HEK293 (cell line): ENCODE results near the gene STEAP2.

Experiments used
- CTCF ChIA-PET: fragments of 350-600 bp; formaldehyde crosslinking; extraction: SDS; loops from one replicate; lab custom pipeline; 2021; ENCODE audit warnings: antibody characterized with exemption; lab: Yijun Ruan, JAX
- POLR2A ChIA-PET: fragments of 300-600 bp; formaldehyde crosslinking; extraction: SDS; loops from one replicate; lab custom pipeline; 2020; ENCODE audit warnings: antibody characterized with exemption, inconsistent platforms; lab: Yijun Ruan, JAX
- H3K27ac ChIP-seq: fragments of 200-500 bp; sonication (Bioruptor generic); 2 replicates; pipeline ENCODE4 v1.5.1; 2014; ENCODE audit warnings: low read depth, low read length, control low read depth, inconsistent platforms; ENCODE audit errors: extremely low read depth
- H3K36me3 ChIP-seq, 2 experiments: fragments of 200-500 bp in 1 of 2; sonication (Bioruptor generic) in 1 of 2; 1 replicate in 1 of 2; 2 replicates in 1 of 2; pipeline ENCODE4 v1.5.1; 2014 to 2017; ENCODE audit warnings: inconsistent platforms in 2 of 2, low read length in 2 of 2; ENCODE audit not compliant: control insufficient read depth in 2 of 2, insufficient read depth in 1 of 2
- H3K4me1 ChIP-seq: fragments of 200-500 bp; sonication (Bioruptor generic); 2 replicates; pipeline ENCODE4 v1.5.1; 2014; ENCODE audit warnings: mild to moderate bottlenecking, low read length, inconsistent platforms; ENCODE audit not compliant: control insufficient read depth, insufficient read depth
- H3K4me3 ChIP-seq: 2 replicates; pipeline ENCODE4 v1.5.1; 2011; ENCODE audit warnings: low read depth, mild to moderate bottlenecking, control low read depth, low read length, moderate library complexity
- H3K9me3 ChIP-seq: fragments of 200-500 bp; sonication (Bioruptor generic); 2 replicates; pipeline ENCODE4 v1.5.1; 2014; ENCODE audit warnings: low read depth, low read length, inconsistent platforms; ENCODE audit not compliant: control insufficient read depth, insufficient read depth
- FEZF1 ChIP-seq: fragments of 450-650 bp; formaldehyde crosslinking; IDR thresholded peaks from 2 replicates; pipeline ENCODE4 v1.5.1; 2016; ENCODE audit warnings: missing biosample characterization, missing genetic modification characterization
- SCRT1 ChIP-seq: fragments of 450-650 bp; formaldehyde crosslinking; IDR thresholded peaks from 2 replicates; pipeline ENCODE4 v1.5.1; 2016; ENCODE audit warnings: missing biosample characterization, missing genetic modification characterization, borderline replicate concordance
- SCRT2 ChIP-seq: fragments of 450-650 bp; formaldehyde crosslinking; IDR thresholded peaks from 2 replicates; pipeline ENCODE4 v1.5.1; 2016; ENCODE audit warnings: missing biosample characterization, missing genetic modification characterization
- SETDB1 ChIP-seq: IDR thresholded peaks from one replicate; pipeline ENCODE4 v1.6.1; 2017; ENCODE audit warnings: mild to moderate bottlenecking, low read length, moderate library complexity, mixed read lengths; ENCODE audit not compliant: insufficient read length
- ZBTB1 ChIP-seq: fragments of 450-650 bp; formaldehyde crosslinking; IDR thresholded peaks from 2 replicates; pipeline ENCODE4 v1.5.1; 2016; ENCODE audit warnings: missing biosample characterization, missing genetic modification characterization
- ZBTB8A ChIP-seq: fragments of 450-650 bp; formaldehyde crosslinking; IDR thresholded peaks from 2 replicates; pipeline ENCODE4 v1.5.1; 2016; ENCODE audit warnings: missing biosample characterization, missing genetic modification characterization
- ZNF169 ChIP-seq: fragments of 450-650 bp; formaldehyde crosslinking; IDR thresholded peaks from 2 replicates; pipeline ENCODE4 v1.5.1; 2016; ENCODE audit warnings: missing biosample characterization, missing genetic modification characterization
- ZNF24 ChIP-seq: fragments of 450-650 bp; formaldehyde crosslinking; IDR thresholded peaks from 2 replicates; pipeline ENCODE4 v1.5.1; 2016; ENCODE audit warnings: missing biosample characterization, missing genetic modification characterization
- ZNF274 ChIP-seq, 2 experiments: fragments of 200-500 bp in 1 of 2; fragments of 450-650 bp in 1 of 2; sonication (Bioruptor generic) in 1 of 2; formaldehyde crosslinking in 1 of 2; IDR thresholded peaks; 2 replicates each; pipeline versions ENCODE4 v1.5.1 to v1.6.1; 2014 to 2016; ENCODE audit warnings: borderline replicate concordance in 1 of 2, inconsistent platforms in 1 of 2, low read length in 1 of 2, missing biosample characterization in 1 of 2, missing genetic modification characterization in 1 of 2
- ZNF335 ChIP-seq: fragments of 450-650 bp; formaldehyde crosslinking; conservative IDR thresholded peaks from 2 replicates; pipeline ENCODE4 v1.5.1; 2016; ENCODE audit warnings: missing biosample characterization, missing genetic modification characterization
- ZNF391 ChIP-seq: fragments of 450-650 bp; formaldehyde crosslinking; IDR thresholded peaks from 2 replicates; pipeline ENCODE4 v1.5.1; 2016; ENCODE audit warnings: low read depth, missing biosample characterization, missing genetic modification characterization, borderline replicate concordance
- ZNF404 ChIP-seq: fragments of 450-650 bp; formaldehyde crosslinking; IDR thresholded peaks from 2 replicates; pipeline ENCODE4 v1.5.1; 2017; ENCODE audit warnings: missing biosample characterization, missing genetic modification characterization
- ZNF416 ChIP-seq: fragments of 450-650 bp; formaldehyde crosslinking; IDR thresholded peaks from 2 replicates; pipeline ENCODE4 v1.5.1; 2016; ENCODE audit warnings: missing biosample characterization, missing genetic modification characterization
- ZNF433 ChIP-seq: fragments of 450-650 bp; formaldehyde crosslinking; IDR thresholded peaks from 2 replicates; pipeline ENCODE4 v1.5.1; 2016; ENCODE audit warnings: missing biosample characterization, missing genetic modification characterization, low read depth
- ZNF48 ChIP-seq: fragments of 450-650 bp; formaldehyde crosslinking; IDR thresholded peaks from 2 replicates; pipeline ENCODE4 v1.5.1; 2016; ENCODE audit warnings: missing biosample characterization, missing genetic modification characterization
- ZNF514 ChIP-seq: fragments of 450-650 bp; formaldehyde crosslinking; IDR thresholded peaks from 2 replicates; pipeline ENCODE4 v1.5.1; 2016; ENCODE audit warnings: missing biosample characterization, missing genetic modification characterization
- ZNF549 ChIP-seq: fragments of 450-650 bp; IDR thresholded peaks from 2 replicates; pipeline ENCODE4 v1.5.1; 2018; ENCODE audit warnings: missing biosample characterization, missing genetic modification characterization, mild to moderate bottlenecking, inconsistent platforms, moderate library complexity
- ZNF785 ChIP-seq: fragments of 450-650 bp; formaldehyde crosslinking; IDR thresholded peaks from 2 replicates; pipeline ENCODE4 v1.5.1; 2016; ENCODE audit warnings: missing biosample characterization, missing genetic modification characterization
- ZNF837 ChIP-seq: fragments of 450-650 bp; formaldehyde crosslinking; IDR thresholded peaks from 2 replicates; pipeline ENCODE4 v1.5.1; 2016; ENCODE audit warnings: missing biosample characterization, missing genetic modification characterization
- TF ChIP-seq, protein P1 (sequence below): fragments of 450-650 bp; IDR thresholded peaks from 2 replicates; pipeline ENCODE4 v1.5.1; 2018; ENCODE audit warnings: missing biosample characterization, mild to moderate bottlenecking, missing genetic modification characterization
- TF ChIP-seq, protein P2 (sequence below): fragments of 450-650 bp; formaldehyde crosslinking; IDR thresholded peaks from 2 replicates; pipeline ENCODE4 v1.5.1; 2017; ENCODE audit warnings: missing biosample characterization, missing genetic modification characterization
- TF ChIP-seq, protein P3 (sequence below): fragments of 450-650 bp; formaldehyde crosslinking; IDR thresholded peaks from 2 replicates; pipeline ENCODE4 v1.5.1; 2016; ENCODE audit warnings: missing biosample characterization, missing genetic modification characterization
- TF ChIP-seq, protein P4 (sequence below): fragments of 450-650 bp; formaldehyde crosslinking; optimal IDR thresholded peaks from 2 replicates; pipeline ENCODE3; 2016; ENCODE audit warnings: missing biosample characterization, mild to moderate bottlenecking, missing genetic modification characterization
- TF ChIP-seq, protein P5 (sequence below): fragments of 450-650 bp; formaldehyde crosslinking; IDR thresholded peaks from 2 replicates; pipeline ENCODE4 v1.5.1; 2016; ENCODE audit warnings: missing biosample characterization, missing genetic modification characterization

Gene STEAP2

DNA sequence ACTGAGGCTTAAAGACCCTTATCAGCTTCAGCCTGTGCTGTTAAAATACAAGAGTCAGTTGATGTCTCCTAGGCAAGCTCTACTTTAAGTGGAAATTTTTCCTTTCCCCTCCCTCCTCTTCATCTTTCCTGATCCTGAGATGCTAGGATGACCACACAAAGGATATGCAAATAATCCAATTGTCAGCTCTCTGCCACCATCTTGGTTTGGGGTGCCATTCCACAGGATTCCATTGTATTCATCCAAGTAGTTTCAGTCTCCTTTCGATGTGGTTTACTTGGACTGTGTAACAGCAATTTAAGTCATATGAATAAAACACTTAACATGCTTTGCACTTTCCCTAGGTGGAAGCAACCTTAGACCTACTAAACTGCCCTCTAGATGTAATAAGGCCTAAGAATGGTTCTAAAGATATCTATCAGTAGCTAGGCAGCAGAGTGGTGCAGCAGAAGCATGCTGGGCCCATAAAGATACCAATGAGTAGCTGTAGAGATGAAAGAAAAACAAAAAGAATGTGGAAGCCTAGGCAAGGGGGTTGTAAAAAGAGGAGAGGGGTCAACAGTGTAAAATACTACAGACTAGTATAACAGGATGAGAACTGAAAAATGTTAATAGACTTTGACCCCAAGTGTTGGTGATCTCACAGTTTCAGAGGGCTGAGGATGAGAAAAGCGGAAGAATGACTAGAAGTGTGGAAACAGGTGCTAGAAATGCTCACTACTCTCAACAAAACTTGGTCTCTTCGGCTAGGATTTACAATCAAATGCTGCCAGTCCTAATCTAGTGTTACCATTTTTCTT, 31.0 kb downstream of the STEAP2 start:
- H3K4me3 ChIP-seq = no peak overlapping the region
- no peak overlapping the region for H3K27ac ChIP-seq
- TF ChIP-seq ZNF837 (no peak), ZNF549 (tag by site-specific recombination) (peak; percentile 68), FEZF1 (tag by site-specific recombination) (peak; percentile 50), ZNF514 (tag by site-specific recombination) (no peak), ZNF274 (IDR thresholded peaks at IDR 0.05; ENCODE audit: low read length) (no peak), ZNF274 (tag by site-specific recombination; IDR thresholded peaks at IDR 0.05; ENCODE audit: borderline replicate concordance) (no peak), ZBTB8A (no peak)
- TF ChIP-seq, protein P1, sequence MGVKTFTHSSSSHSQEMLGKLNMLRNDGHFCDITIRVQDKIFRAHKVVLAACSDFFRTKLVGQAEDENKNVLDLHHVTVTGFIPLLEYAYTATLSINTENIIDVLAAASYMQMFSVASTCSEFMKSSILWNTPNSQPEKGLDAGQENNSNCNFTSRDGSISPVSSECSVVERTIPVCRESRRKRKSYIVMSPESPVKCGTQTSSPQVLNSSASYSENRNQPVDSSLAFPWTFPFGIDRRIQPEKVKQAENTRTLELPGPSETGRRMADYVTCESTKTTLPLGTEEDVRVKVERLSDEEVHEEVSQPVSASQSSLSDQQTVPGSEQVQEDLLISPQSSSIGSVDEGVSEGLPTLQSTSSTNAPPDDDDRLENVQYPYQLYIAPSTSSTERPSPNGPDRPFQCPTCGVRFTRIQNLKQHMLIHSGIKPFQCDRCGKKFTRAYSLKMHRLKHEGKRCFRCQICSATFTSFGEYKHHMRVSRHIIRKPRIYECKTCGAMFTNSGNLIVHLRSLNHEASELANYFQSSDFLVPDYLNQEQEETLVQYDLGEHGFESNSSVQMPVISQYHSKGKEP (tag by site-specific recombination) = 0 out of 2 replicates have a peak, but pooled peaks have one; percentile 9
- TF ChIP-seq, protein P2, sequence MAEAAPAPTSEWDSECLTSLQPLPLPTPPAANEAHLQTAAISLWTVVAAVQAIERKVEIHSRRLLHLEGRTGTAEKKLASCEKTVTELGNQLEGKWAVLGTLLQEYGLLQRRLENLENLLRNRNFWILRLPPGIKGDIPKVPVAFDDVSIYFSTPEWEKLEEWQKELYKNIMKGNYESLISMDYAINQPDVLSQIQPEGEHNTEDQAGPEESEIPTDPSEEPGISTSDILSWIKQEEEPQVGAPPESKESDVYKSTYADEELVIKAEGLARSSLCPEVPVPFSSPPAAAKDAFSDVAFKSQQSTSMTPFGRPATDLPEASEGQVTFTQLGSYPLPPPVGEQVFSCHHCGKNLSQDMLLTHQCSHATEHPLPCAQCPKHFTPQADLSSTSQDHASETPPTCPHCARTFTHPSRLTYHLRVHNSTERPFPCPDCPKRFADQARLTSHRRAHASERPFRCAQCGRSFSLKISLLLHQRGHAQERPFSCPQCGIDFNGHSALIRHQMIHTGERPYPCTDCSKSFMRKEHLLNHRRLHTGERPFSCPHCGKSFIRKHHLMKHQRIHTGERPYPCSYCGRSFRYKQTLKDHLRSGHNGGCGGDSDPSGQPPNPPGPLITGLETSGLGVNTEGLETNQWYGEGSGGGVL = no peak
- TF ChIP-seq, all 188 proteins: peak for 3
- CTCF ChIA-PET = interaction anchor here (0.6 kb wide), 2 partner anchors 21 to 29 kb away, joined by 3 to 4 read pairs; no protein-coding TSS in a partner anchor
- Histone ChIP-seq H3K4me1 (no peaks in the 10 kb centered on the region), H3K9me3 (no peaks in the 10 kb centered on the region), H3K36me3 (no peaks in the 10 kb centered on the region)
- POLR2A ChIA-PET = no interaction called here

DNA sequence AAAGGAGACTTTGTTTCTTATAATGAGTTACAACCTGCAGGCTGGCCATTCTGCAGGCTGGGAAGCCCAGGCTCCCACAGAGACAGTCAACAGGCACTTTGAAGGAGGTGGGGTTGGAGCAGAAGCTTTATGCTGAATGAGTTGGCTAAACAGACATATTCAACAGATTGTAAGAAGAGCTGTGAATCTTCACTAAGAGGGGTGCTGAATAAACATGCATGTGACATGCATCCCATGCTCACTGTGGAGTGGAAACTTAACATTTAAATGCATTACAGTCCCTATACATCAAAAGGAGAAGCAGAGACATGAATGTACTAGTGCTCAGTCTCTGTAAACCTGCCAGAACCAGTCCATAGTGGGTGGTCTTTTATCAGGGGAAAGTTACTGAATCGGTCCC, 32.0 kb downstream of the STEAP2 start:
- H3K36me3 ChIP-seq = no peaks in the 10 kb centered on the region
- POLR2A ChIA-PET = no interaction called here
- TF ChIP-seq SCRT2 (tag by site-specific recombination) = peak; percentile 57; the same call in 1 of the 2 replicates
- TF ChIP-seq ZNF785 (tag by site-specific recombination) = no peak
- peak; percentile 36; the same call in 1 of the 2 replicates for TF ChIP-seq SCRT1 (tag by site-specific recombination)
- H3K4me1 ChIP-seq = no peaks in the 10 kb centered on the region
- H3K27ac ChIP-seq = no peak overlapping the region
- CTCF ChIA-PET = interaction anchor here (1.4 kb wide), 1 partner anchor 31 kb away, joined by 5 read pairs; no protein-coding TSS in a partner anchor
- H3K9me3 ChIP-seq = no peaks in the 10 kb centered on the region
- no peak overlapping the region for H3K4me3 ChIP-seq

DNA sequence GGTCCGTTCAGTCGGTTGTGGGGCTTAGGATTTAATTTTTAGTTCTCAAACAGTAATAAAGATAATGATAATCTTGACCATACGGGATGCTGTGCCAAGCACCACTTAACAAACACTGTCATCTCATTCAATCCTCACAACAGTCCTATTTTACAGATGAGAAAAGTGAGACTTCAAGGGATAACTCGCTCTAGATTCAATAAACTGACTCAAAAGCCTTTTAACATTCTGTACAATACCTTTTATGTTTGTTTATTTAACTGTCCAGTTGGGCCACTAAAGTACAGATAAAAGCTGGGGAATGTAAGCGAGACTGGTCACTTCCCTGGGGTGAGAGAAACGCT, 33.0 kb downstream of the STEAP2 start:
- Histone ChIP-seq H3K27ac (no peak overlapping the region; the same call in 1 of the 2 replicates), H3K36me3 (no peaks in the 10 kb centered on the region), H3K9me3 (no peaks in the 10 kb centered on the region), H3K4me3 (peak overlapping the region; percentile 86), H3K4me1 (no peaks in the 10 kb centered on the region)
- CTCF ChIA-PET = interaction anchor here (1.4 kb wide), 1 partner anchor 32 kb away, joined by 5 read pairs; no protein-coding TSS in a partner anchor
- POLR2A ChIA-PET = interaction anchor here (0.6 kb wide), 1 partner anchor 58 kb away, joined by 3 read pairs; no protein-coding TSS in a partner anchor
- TF ChIP-seq ZNF335 (tag by site-specific recombination) = no peak
- TF ChIP-seq ZBTB1 (tag by site-specific recombination) = no peak
- TF ChIP-seq, protein P3, sequence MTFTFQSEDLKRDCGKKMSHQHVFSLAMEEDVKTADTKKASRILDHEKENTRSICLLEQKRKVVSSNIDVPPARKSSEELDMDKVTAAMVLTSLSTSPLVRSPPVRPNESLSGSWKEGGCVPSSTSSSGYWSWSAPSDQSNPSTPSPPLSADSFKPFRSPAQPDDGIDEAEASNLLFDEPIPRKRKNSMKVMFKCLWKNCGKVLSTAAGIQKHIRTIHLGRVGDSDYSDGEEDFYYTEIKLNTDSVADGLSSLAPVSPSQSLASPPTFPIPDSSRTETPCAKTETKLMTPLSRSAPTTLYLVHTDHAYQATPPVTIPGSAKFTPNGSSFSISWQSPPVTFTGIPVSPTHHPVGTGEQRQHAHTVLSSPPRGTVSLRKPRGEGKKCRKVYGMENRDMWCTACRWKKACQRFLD = no peak
- no peak for TF ChIP-seq ZNF433 (tag by site-specific recombination)
- TF ChIP-seq, protein P4, sequence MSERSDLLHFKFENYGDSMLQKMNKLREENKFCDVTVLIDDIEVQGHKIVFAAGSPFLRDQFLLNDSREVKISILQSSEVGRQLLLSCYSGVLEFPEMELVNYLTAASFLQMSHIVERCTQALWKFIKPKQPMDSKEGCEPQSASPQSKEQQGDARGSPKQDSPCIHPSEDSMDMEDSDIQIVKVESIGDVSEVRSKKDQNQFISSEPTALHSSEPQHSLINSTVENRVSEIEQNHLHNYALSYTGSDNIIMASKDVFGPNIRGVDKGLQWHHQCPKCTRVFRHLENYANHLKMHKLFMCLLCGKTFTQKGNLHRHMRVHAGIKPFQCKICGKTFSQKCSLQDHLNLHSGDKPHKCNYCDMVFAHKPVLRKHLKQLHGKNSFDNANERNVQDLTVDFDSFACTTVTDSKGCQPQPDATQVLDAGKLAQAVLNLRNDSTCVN = no peak
- TF ChIP-seq SETDB1 = no peak
- no peak for TF ChIP-seq ZNF404 (tag by site-specific recombination)
- no peak for TF ChIP-seq ZNF169
- TF ChIP-seq ZNF24 (tag by site-specific recombination) = no peak
- TF ChIP-seq, protein P5, sequence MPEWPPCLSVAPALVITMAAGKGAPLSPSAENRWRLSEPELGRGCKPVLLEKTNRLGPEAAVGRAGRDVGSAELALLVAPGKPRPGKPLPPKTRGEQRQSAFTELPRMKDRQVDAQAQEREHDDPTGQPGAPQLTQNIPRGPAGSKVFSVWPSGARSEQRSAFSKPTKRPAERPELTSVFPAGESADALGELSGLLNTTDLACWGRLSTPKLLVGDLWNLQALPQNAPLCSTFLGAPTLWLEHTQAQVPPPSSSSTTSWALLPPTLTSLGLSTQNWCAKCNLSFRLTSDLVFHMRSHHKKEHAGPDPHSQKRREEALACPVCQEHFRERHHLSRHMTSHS (tag by site-specific recombination) = no peak
- TF ChIP-seq ZNF416 (tag by site-specific recombination) = no peak
- TF ChIP-seq ZNF48 (tag by site-specific recombination) = no peak
- TF ChIP-seq ZNF391 (tag by site-specific recombination) = no peak
